Measurements from ENCODE around the gene RPRML. TPM values are rescaled to one million over a fixed set of nuclear protein-coding genes. Genes with fewer than 3 reads are reported as not detected.

The RPRML gene
- total and polyA plus RNA-seq, 7 donors = 0.03 to 0.43 (median 0.30) TPM; not detected in 2

GRCh38 chr17:46983782-46984181, 4.7 kb upstream of the RPRML start:
- no peaks in the 10 kb centered on the region for H3K9me3 ChIP-seq
- ATAC-seq (peak in 2 of 4 donors; percentile 10 to 14), DNase-seq (no peak)
- no peaks in the 10 kb centered on the region for H3K36me3 ChIP-seq (ENCODE audit: insufficient read depth in 1 of 2, low read depth in 1 of 2)
- peak overlapping the region; percentile 86 for H3K27ac ChIP-seq
- H3K4me3 ChIP-seq = no peak overlapping the region
- H3K4me1 ChIP-seq = peaks cover 14% of the 10 kb centered on the region
- peaks cover 0 to 21% (median 0%) of the 10 kb centered on the region in 3 donors for H3K27me3 ChIP-seq (ENCODE audit: insufficient read depth in 3 of 3, low read length in 2 of 3)
- intact Hi-C loops (cut with DNase I) = no loop called here
- no peak for TF ChIP-seq CTCF (IDR thresholded peaks at IDR 0.05)
- 40 to 55% (median 51%) methylated on average over 6 of the region's 6 CpGs for WGBS, 3 donors

- peaks cover 23% of the 10 kb centered on the region for H3K4me1 ChIP-seq
- 92 to 95% (median 94%) methylated on average over 6 of the region's 6 CpGs for WGBS, 3 donors
- H3K27ac ChIP-seq = no peak overlapping the region
- DNase-seq (no peak), ATAC-seq (no peak)
- intact Hi-C loops (cut with DNase I) = no loop called here
- H3K4me3 ChIP-seq = no peak overlapping the region
- peaks cover 0 to 33% (median 4%) of the 10 kb centered on the region in 3 donors for H3K27me3 ChIP-seq (ENCODE audit: insufficient read depth in 3 of 3, low read length in 2 of 3)
- no peak for TF ChIP-seq CTCF (IDR thresholded peaks at IDR 0.05)
- H3K9me3 ChIP-seq = no peaks in the 10 kb centered on the region
- H3K36me3 ChIP-seq (ENCODE audit: insufficient read depth in 1 of 2, low read depth in 1 of 2) = no peaks in the 10 kb centered on the region
These were observed 3.5 kb upstream of the RPRML start for GRCh38 chr17:46982577-46982976.

- Histone ChIP-seq H3K27ac (no peak overlapping the region), H3K27me3 (ENCODE audit: insufficient read depth in 3 of 3, low read length in 2 of 3) (peaks cover 0 to 42% (median 9%) of the 10 kb centered on the region in 3 donors), H3K4me3 (peak overlapping the region; percentile 77), H3K4me1 (peaks cover 16% of the 10 kb centered on the region), H3K9me3 (no peaks in the 10 kb centered on the region), H3K36me3 (ENCODE audit: insufficient read depth in 1 of 2, low read depth in 1 of 2) (no peaks in the 10 kb centered on the region)
- 0 to 1% (median 1%) methylated on average over 48 to 83 of the region's 83 CpGs for WGBS, 3 donors
- no peak for TF ChIP-seq CTCF (IDR thresholded peaks at IDR 0.05)
- intact Hi-C loops (cut with DNase I) = no loop called here
- ATAC-seq = peak; percentile 21 to 55 (median 34)
- no peak for DNase-seq
These were observed 435 bp downstream of the RPRML start for GRCh38 chr17:46978489-46979146.

GRCh38 chr17:46977750-46978488, 1.1 kb downstream of the RPRML start:
- TF ChIP-seq CTCF (IDR thresholded peaks at IDR 0.05) = no peak
- peaks cover 0 to 42% (median 9%) of the 10 kb centered on the region in 3 donors for H3K27me3 ChIP-seq (ENCODE audit: insufficient read depth in 3 of 3, low read length in 2 of 3)
- peak overlapping the region; percentile 77 for H3K4me3 ChIP-seq
- DNase-seq (no peak), ATAC-seq (peak in 1 of 4 donors; percentile 13)
- 11 to 16% (median 13%) methylated on average over 36 of the region's 36 CpGs for WGBS, 3 donors
- intact Hi-C loops (cut with DNase I) = no loop called here
- peaks cover 16% of the 10 kb centered on the region for H3K4me1 ChIP-seq
- no peaks in the 10 kb centered on the region for H3K36me3 ChIP-seq (ENCODE audit: insufficient read depth in 1 of 2, low read depth in 1 of 2)
- H3K9me3 ChIP-seq = no peaks in the 10 kb centered on the region
- no peak overlapping the region for H3K27ac ChIP-seq
